Thyroid gland (tissue), 4 donors: ENCODE measurements around the gene ADAM29.

Experiments used
- CTCF ChIP-seq, 6 experiments: fragments of 200-600 bp in 3 of 6; fragments of 450-650 bp in 3 of 6; sonication (generic) in 3 of 6; IDR thresholded peaks; one replicate each; pipeline ENCODE4 v1.5.1; 2016 to 2019; ENCODE audit warnings: antibody characterized with exemption in 6 of 6, mild to moderate bottlenecking in 2 of 6, inconsistent platforms in 1 of 6, moderate library complexity in 1 of 6
- POLR2A ChIP-seq, 2 donors: fragments of 450-650 bp; IDR thresholded peaks; one replicate each; pipeline ENCODE4 v1.6.1; 2017; ENCODE audit warnings: antibody characterized with exemption in 2 of 2, mild to moderate bottlenecking in 2 of 2, moderate library complexity in 1 of 2

DNA sequence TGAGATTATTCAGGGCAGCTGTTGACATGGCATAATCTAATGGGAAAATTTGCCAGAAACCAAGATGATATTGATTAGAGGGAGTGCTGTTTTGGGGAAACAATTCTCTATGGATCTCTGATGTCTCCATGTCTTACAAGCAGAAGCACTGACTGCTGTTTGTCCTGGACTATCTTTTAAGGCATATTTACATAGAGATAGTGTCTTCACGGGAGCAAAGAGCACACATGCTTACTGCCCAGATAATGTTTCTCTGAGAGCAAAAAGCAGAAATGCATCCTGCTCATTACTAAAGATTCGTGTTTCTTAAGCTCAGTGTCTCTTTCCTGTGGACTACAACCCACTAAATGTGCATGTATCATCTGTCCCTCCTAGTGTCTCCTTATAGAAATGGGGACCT, 47.8 kb upstream of the ADAM29 start:
- no peak for TF ChIP-seq CTCF (IDR thresholded peaks at IDR 0.05)
- no peak for TF ChIP-seq POLR2A (IDR thresholded peaks at IDR 0.05)
